Fibroblast of villous mesenchyme (primary cell): ENCODE results near the gene CFAP58. TPM values are rescaled to one million over a fixed set of nuclear protein-coding genes. Genes with fewer than 3 reads are reported as not detected.

Experiments
- DNase-seq: peaks from one replicate; pipeline ENCODE4 v3.0.0-alpha.2; 2010; ENCODE audit warnings: low read depth
- H3K4me3 ChIP-seq: 2 replicates; pipeline ENCODE4 v1.5.1; 2011; ENCODE audit warnings: low read depth, mild to moderate bottlenecking, low read length
- total RNA-seq: library from RNA; depleted of rRNA; stranded (reverse); fragments of >200 nt; gene quantifications from 2 replicates; pipeline ENCODE4 v1.2.3, GENCODE V29; 2012
- TF ChIP-seq, protein P1 (sequence below): IDR thresholded peaks from 2 replicates; pipeline ENCODE4 v1.5.1; 2012; ENCODE audit warnings: low read depth, mild to moderate bottlenecking, low read length; ENCODE audit not compliant: insufficient read depth

The CFAP58 gene
- total RNA-seq, 1 donor, result 0.43 TPM

DNA sequence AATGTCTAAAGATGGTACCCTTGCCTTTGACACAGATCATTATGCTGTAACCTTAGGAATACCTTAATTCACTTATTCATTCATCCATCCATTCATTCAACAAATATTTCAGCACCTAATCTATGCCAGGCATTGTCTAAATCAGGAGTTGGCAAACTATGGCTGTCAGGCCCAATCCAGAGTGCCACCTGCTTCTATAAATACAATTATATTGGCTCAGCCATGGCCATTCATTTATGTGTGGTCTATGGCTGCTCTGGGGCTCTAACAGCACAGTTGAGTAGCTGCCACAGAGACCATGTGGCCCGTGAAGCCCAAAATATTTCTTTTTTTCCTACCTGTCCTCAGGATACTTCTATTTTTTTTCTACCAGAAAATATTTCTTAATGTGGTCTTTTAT lies 9.4 kb upstream of the CFAP58 start:
- TF ChIP-seq, protein P1, sequence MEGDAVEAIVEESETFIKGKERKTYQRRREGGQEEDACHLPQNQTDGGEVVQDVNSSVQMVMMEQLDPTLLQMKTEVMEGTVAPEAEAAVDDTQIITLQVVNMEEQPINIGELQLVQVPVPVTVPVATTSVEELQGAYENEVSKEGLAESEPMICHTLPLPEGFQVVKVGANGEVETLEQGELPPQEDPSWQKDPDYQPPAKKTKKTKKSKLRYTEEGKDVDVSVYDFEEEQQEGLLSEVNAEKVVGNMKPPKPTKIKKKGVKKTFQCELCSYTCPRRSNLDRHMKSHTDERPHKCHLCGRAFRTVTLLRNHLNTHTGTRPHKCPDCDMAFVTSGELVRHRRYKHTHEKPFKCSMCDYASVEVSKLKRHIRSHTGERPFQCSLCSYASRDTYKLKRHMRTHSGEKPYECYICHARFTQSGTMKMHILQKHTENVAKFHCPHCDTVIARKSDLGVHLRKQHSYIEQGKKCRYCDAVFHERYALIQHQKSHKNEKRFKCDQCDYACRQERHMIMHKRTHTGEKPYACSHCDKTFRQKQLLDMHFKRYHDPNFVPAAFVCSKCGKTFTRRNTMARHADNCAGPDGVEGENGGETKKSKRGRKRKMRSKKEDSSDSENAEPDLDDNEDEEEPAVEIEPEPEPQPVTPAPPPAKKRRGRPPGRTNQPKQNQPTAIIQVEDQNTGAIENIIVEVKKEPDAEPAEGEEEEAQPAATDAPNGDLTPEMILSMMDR, result no peak
- DNase-seq, result no peak
- no peak overlapping the region for H3K4me3 ChIP-seq

DNA sequence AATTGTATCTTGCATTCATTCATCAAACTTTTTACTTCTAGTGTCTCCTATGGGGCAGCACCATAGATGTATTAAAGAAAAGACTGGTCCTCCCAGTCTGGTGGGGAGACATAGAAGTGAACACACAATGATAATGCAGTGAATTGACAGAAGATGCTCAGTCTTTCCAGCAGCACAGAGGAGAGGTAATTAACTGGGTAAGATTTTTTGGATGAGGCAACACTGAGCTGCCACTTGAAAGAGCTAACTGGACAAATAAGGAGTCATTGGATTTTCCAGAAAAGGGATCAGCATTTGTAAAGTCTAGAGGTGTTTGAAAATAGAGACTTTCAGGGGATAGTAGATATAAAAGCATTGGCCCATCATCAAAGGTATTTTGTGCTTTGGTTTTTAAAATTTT lies 8.1 kb upstream of the CFAP58 start:
- TF ChIP-seq, protein P1, result no peak
- H3K4me3 ChIP-seq, result no peak overlapping the region

DNA sequence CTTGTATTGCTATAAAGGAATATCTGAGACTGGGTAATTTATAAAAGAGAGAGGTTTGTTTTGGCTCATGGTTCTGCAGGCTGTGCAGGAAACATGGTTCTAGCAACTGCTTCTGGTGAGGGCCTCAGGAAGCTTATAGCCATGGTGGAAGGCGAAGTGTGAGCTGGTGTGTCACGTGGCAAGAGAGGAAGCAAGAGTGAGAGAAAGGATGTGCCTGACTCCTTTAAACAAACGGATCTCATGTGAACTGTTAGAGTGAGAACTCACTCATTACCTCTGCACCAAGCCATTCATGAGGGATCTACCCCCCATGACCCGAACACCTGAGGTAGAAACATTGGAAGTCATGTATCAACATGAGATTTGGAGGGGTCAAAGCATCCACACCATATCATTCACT lies 7.7 kb upstream of the CFAP58 start:
- TF ChIP-seq, protein P1, result no peak
- no peak for DNase-seq
- no peak overlapping the region for H3K4me3 ChIP-seq

More for the DNA sequence above, 8.1 kb upstream of the CFAP58 start:
- no peak for DNase-seq

DNA sequence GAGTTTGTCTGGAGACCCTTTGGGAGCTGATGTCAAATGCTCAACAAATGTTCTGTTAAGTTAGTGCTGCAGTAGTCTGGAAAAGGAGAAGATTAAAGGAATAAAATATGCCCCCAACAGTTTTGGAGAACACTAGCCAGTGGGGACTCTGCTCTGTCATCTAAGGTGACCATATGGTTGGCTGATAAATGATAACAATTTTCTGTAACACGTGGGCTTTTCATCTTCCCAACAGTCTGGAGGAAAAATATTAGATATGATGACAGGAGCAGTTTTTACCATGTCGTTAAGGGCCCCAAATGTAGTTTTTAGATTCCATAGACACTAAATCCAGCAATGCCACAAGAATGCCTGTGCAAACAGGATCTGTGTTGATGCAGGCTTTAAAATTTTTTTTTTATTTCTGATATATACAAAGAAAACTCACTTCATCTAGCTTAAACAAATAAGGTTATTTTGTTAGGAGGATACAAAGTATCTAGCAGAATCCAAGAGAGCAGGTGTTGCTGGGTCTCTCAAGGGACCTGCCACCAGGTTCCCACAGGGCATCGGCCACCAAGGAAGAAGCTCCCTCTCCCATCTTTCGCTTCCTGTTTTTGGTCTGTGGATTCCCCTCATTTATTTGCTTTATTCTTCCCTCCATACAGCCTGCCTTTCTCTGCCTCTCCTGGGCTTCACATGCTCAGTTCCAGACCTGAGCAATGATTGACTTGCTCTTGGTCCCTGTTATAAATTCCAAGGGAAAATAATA lies 6.2 kb upstream of the CFAP58 start:
- TF ChIP-seq, protein P1, result no peak
- DNase-seq, result no peak
- H3K4me3 ChIP-seq, result no peak overlapping the region

DNA sequence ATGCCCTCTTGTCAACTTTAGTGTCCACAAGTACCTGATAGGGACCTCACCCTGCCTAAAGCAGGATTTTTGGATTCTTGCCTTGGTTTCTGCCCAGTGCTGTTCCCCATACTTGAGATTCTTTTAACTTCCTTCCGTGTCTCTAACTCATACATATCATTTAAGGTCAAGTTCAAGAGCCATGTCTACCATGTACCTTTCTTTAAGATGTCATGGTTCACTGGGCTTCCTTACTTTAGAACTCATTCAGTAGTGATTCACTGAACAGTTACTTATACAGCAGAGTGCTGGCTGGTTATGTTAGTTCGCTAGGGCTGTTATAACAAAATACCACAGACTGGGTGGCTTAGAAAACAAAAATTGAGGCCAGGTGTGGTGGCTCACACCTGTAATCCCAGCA lies 5.0 kb upstream of the CFAP58 start:
- TF ChIP-seq, protein P1, result no peak

DNA sequence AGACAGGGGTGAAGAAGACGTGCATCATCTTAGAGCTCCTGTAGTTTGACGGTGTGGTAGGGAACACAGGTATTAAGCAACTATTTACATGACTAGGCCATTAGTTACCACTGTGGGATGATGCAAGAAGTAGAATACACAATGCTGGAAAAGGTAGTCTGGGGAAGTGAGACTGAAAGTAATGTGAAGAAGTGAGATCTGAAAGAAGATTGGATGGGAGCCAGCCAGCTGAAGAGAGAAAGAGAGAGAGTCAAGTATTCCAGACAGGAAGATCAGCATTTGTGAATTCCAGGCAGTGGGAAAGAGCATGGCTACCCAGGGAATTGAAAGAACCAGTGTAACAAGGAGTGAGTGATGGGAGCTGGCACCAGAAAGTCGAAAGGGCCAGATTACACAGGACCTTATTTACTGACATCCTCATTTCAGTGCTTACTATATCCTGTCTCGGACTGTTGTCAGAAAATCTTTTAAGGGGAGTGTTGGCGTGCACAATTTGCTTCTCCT lies 4.0 kb upstream of the CFAP58 start:
- no peak overlapping the region for H3K4me3 ChIP-seq
- DNase-seq, result peak; percentile 82
- TF ChIP-seq, protein P1, result no peak

More for the DNA sequence above, 5.0 kb upstream of the CFAP58 start:
- no peak for DNase-seq
- H3K4me3 ChIP-seq, result no peak overlapping the region
